SK-N-SH treated with all-trans-retinoic acid at 6 μM for 48 hours (cell line): ENCODE results near the gene PRKD3.
A peak's percentile ranks its signal among the peaks of the same experiment; 100 is the strongest.

Experiments
- ATAC-seq: fragments of 200-7000 bp; cut with Tn5 transposase; 3 replicates; pipeline ENCODE4 v1.9.1; 2020; ENCODE audit warnings: mild to moderate bottlenecking, moderate library complexity
- ARNTL ChIP-seq: fragments of 450-650 bp; formaldehyde crosslinking; IDR thresholded peaks from 2 replicates; pipeline ENCODE4 v1.5.0; 2020; ENCODE audit warnings: low read depth, mild to moderate bottlenecking, moderate library complexity, borderline replicate concordance
- BACH2 ChIP-seq: fragments of 250-450 bp; sonication (Bioruptor Pico); IDR thresholded peaks from 2 replicates; pipeline ENCODE4 v1.9.0; 2021; ENCODE audit warnings: mild to moderate bottlenecking, borderline replicate concordance
- CREB5 ChIP-seq: fragments of 250-450 bp; sonication (Bioruptor Pico); IDR thresholded peaks from 2 replicates; pipeline ENCODE4 v1.5.1; 2020; ENCODE audit warnings: low read depth, mild to moderate bottlenecking, moderate library complexity
- CSDC2 ChIP-seq: fragments of 250-450 bp; sonication (Bioruptor Pico); IDR thresholded peaks from 2 replicates; pipeline ENCODE4 v1.5.0; 2020; ENCODE audit warnings: mild to moderate bottlenecking, moderate library complexity
- CSRNP3 ChIP-seq: fragments of 250-450 bp; sonication (Bioruptor Pico); IDR thresholded peaks from 2 replicates; pipeline ENCODE4 v1.5.1; 2021; ENCODE audit warnings: mild to moderate bottlenecking, moderate library complexity
- GLIS3 ChIP-seq: fragments of 250-450 bp; sonication (Bioruptor Pico); IDR thresholded peaks from 2 replicates; pipeline ENCODE4 v1.5.0; 2020; ENCODE audit warnings: mild to moderate bottlenecking, moderate library complexity
- ISL1 ChIP-seq: fragments of 250-450 bp; sonication (Bioruptor Pico); IDR thresholded peaks from 2 replicates; pipeline ENCODE4 v2.1.2; 2022; ENCODE audit warnings: mild to moderate bottlenecking, moderate library complexity
- OSR1 ChIP-seq: fragments of 250-450 bp; sonication (Bioruptor Pico); IDR thresholded peaks from 2 replicates; pipeline ENCODE4 v1.8.0; 2022; ENCODE audit warnings: moderate library complexity, mild to moderate bottlenecking, inconsistent platforms
- PPARA ChIP-seq: fragments of 250-450 bp; sonication (Bioruptor Pico); IDR thresholded peaks from 2 replicates; pipeline ENCODE4 v1.5.0; 2020; ENCODE audit warnings: mild to moderate bottlenecking, borderline replicate concordance
- RARB ChIP-seq: fragments of 250-450 bp; sonication (Bioruptor Pico); IDR thresholded peaks from 2 replicates; pipeline ENCODE4 v1.8.0; 2021; ENCODE audit warnings: mild to moderate bottlenecking, moderate library complexity
- SNAI2 ChIP-seq: fragments of 250-450 bp; sonication (Bioruptor Pico); IDR thresholded peaks from 2 replicates; pipeline ENCODE4 v1.5.0; 2020; ENCODE audit warnings: mild to moderate bottlenecking, moderate library complexity
- TCF4 ChIP-seq: fragments of 250-450 bp; sonication (Bioruptor Pico); IDR thresholded peaks from 2 replicates; pipeline ENCODE4 v1.8.0; 2021; ENCODE audit warnings: mild to moderate bottlenecking, moderate library complexity, borderline replicate concordance
- TOX ChIP-seq: fragments of 250-450 bp; sonication (Bioruptor Pico); IDR thresholded peaks from 2 replicates; pipeline ENCODE4 v1.8.0; 2021; ENCODE audit warnings: mild to moderate bottlenecking, moderate library complexity, borderline replicate concordance
- TSHZ2 ChIP-seq: fragments of 250-450 bp; sonication (Bioruptor Pico); IDR thresholded peaks from 2 replicates; pipeline ENCODE4 v1.5.0; 2020; ENCODE audit warnings: mild to moderate bottlenecking, moderate library complexity
- ZC3H10 ChIP-seq: fragments of 250-450 bp; sonication (Bioruptor Pico); IDR thresholded peaks from 2 replicates; pipeline ENCODE4 v1.5.1; 2021; ENCODE audit warnings: mild to moderate bottlenecking, moderate library complexity
- ZFP3 ChIP-seq: fragments of 250-450 bp; sonication (Bioruptor Pico); IDR thresholded peaks from 2 replicates; pipeline ENCODE4 v1.5.0; 2020; ENCODE audit warnings: mild to moderate bottlenecking, moderate library complexity
- ZFP30 ChIP-seq: fragments of 450-650 bp; formaldehyde crosslinking; IDR thresholded peaks from 2 replicates; pipeline ENCODE4 v1.5.0; 2022; ENCODE audit warnings: mild to moderate bottlenecking, moderate library complexity
- ZNF565 ChIP-seq: fragments of 450-650 bp; formaldehyde crosslinking; conservative IDR thresholded peaks from 2 replicates; pipeline ENCODE4 v1.5.0; 2020; ENCODE audit warnings: low read depth, mild to moderate bottlenecking, moderate library complexity
- ZNF70 ChIP-seq: fragments of 450-650 bp; formaldehyde crosslinking; IDR thresholded peaks from 2 replicates; pipeline ENCODE4 v1.5.0; 2020; ENCODE audit warnings: mild to moderate bottlenecking, moderate library complexity
- ZNF8 ChIP-seq: fragments of 450-650 bp; formaldehyde crosslinking; IDR thresholded peaks from 2 replicates; pipeline ENCODE4 v1.5.0; 2020; ENCODE audit warnings: mild to moderate bottlenecking, moderate library complexity
- TF ChIP-seq, protein P1 (sequence below): fragments of 250-450 bp; sonication (Bioruptor Pico); IDR thresholded peaks from 2 replicates; pipeline ENCODE4 v1.8.0; 2020; ENCODE audit warnings: mild to moderate bottlenecking, moderate library complexity, borderline replicate concordance

Gene PRKD3

GRCh38 chr2:37355735-37356134, 31.1 kb upstream of the PRKD3 start (continued):
- TF ChIP-seq CSRNP3 (no peak), ZNF565 (no peak), ISL1 (no peak)
- TF ChIP-seq, all 23 proteins: peak for 0

- TF ChIP-seq ISL1 (no peak), ZC3H10 (CRISPR knock-in tag) (no peak), ZFP30 (CRISPR knock-in tag) (no peak), ARNTL (CRISPR knock-in tag) (no peak), GLIS3 (CRISPR knock-in tag) (no peak), ZNF565 (no peak), ZFP3 (CRISPR knock-in tag) (no peak), BACH2 (CRISPR knock-in tag) (no peak)
- ATAC-seq: no peak
These were observed 29.9 kb upstream of the PRKD3 start for GRCh38 chr2:37354531-37354930.

GRCh38 chr2:37350034-37350433, 25.4 kb upstream of the PRKD3 start:
- TF ChIP-seq RARB (CRISPR knock-in tag) (no peak), GLIS3 (CRISPR knock-in tag) (no peak), ZC3H10 (CRISPR knock-in tag) (no peak), ZNF70 (no peak), ZFP30 (CRISPR knock-in tag) (no peak), CSDC2 (CRISPR knock-in tag) (no peak), ARNTL (CRISPR knock-in tag) (no peak), TCF4 (no peak), CREB5 (CRISPR knock-in tag) (no peak), SNAI2 (CRISPR knock-in tag) (no peak), ZNF565 (no peak), PPARA (CRISPR knock-in tag) (no peak), TSHZ2 (CRISPR knock-in tag) (no peak), ZNF8 (CRISPR knock-in tag) (no peak), CSRNP3 (no peak)
- TF ChIP-seq, protein P1, sequence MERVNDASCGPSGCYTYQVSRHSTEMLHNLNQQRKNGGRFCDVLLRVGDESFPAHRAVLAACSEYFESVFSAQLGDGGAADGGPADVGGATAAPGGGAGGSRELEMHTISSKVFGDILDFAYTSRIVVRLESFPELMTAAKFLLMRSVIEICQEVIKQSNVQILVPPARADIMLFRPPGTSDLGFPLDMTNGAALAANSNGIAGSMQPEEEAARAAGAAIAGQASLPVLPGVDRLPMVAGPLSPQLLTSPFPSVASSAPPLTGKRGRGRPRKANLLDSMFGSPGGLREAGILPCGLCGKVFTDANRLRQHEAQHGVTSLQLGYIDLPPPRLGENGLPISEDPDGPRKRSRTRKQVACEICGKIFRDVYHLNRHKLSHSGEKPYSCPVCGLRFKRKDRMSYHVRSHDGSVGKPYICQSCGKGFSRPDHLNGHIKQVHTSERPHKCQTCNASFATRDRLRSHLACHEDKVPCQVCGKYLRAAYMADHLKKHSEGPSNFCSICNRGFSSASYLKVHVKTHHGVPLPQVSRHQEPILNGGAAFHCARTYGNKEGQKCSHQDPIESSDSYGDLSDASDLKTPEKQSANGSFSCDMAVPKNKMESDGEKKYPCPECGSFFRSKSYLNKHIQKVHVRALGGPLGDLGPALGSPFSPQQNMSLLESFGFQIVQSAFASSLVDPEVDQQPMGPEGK: no peak
- ATAC-seq: no peak

GRCh38 chr2:37349231-37349860, 24.7 kb upstream of the PRKD3 start:
- TF ChIP-seq CREB5 (CRISPR knock-in tag) (no peak), ZFP3 (CRISPR knock-in tag) (no peak), PPARA (CRISPR knock-in tag) (no peak), TOX (CRISPR knock-in tag) (no peak), OSR1 (CRISPR knock-in tag) (no peak), BACH2 (CRISPR knock-in tag) (no peak), SNAI2 (CRISPR knock-in tag) (no peak), RARB (CRISPR knock-in tag) (no peak), GLIS3 (CRISPR knock-in tag) (no peak), ZNF565 (no peak), CSDC2 (CRISPR knock-in tag) (no peak), ISL1 (no peak)
- ATAC-seq: 0 out of 3 replicates have a peak, but pooled peaks have one; percentile 18
